ENCODE data around the gene NR1H2.

DNA sequence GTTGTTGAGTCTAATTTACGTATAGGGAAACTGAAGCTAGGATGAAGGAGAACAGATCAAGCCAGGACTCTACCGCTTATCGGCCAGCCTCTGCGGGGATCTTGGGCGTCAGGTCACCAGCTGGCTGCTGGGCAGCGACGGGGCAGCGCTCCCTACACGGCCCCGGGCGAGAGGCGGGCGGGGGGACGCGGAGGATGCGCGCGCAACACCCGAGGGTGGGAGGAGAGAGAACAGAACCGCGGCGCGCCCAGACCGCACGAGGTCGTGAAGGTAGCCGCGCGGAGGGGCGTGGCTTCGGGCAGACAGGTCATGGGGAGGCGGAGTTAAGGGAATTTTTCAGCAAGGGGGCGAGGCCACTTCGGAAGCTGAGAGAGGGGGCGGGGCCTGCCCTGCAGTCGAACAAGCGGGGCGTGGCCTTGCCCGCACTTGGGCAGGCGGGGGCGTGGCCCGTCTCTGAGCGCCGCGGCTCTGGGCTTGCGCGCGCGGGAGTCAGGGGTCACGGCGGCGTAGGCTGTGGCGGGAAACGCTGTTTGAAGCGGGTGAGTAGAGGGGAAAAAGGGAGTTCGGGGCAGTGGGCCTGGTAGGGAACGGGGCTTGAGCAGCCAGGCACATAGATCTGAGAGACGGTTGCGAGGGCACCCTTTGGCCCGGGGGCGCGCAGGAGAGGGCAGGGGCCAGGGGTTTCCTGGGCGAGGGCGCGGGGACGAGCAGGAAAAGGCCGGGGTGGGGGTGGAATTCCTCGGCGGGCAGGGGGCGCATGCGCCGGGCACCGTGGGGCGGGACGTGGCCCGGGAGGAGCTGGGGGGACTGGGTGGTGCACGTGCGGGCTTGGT, 7.8 kb downstream of the NR1H2 start, which contains the start of gene POLD1:
- TF ChIP-seq ARNT (IDR thresholded peaks at IDR 0.05) (no peak), SP1 (IDR thresholded peaks at IDR 0.05) (no peak)
